ENCODE measurements around the gene TIGD7. TPM values are rescaled to one million over a fixed set of nuclear protein-coding genes. Genes with fewer than 3 reads are reported as not detected.
"Not testable (repeated sequence)": the region's sequence is repeated elsewhere in the genome, so short reads cannot be mapped to it uniquely, and the experiment has no call there.

The TIGD7 gene
- polyA plus RNA-seq, 1 donor: 10.7 TPM

- peak; percentile 97 to 99 for DNase-seq
- Histone ChIP-seq H3K27ac (ENCODE audit: low read length) (peak within 1 kb of the TSS; percentile 99), H3K36me3 (ENCODE audit: control insufficient read depth, insufficient read depth, low read length) (peaks cover 24% of the 10 kb centered on the region), H3K4me3 (ENCODE audit: low read length) (peak within 1 kb of the TSS; percentile 90), H3K4me1 (ENCODE audit: control insufficient read depth, insufficient read depth, low read length) (peaks cover 3% of the 10 kb centered on the region), H3K9me3 (ENCODE audit: control insufficient read depth, low read depth, low read length) (peaks cover 14% of the 10 kb centered on the region), H3K27me3 (ENCODE audit: control insufficient read depth, insufficient read depth, low read length) (no peaks in the 10 kb centered on the region)
- WGBS (ENCODE audit: insufficient coverage, low lambda C conversion rate): no CpG with 5 or more reads among the region's 72 CpGs
Observed at GRCh38 chr16:3282730-3283542, 22.3 kb downstream of the TIGD7 start, which contains the start of gene ZNF263. Gene ZNF263, plus strand, starts transcription at chr16:3283491. Its CDS starts 328 bp downstream, at chr16:3283819.

GRCh38 chr16:3282103-3282729, 23.0 kb downstream of the TIGD7 start:
- Histone ChIP-seq H3K4me1 (ENCODE audit: control insufficient read depth, insufficient read depth, low read length) (peaks cover 3% of the 10 kb centered on the region), H3K36me3 (ENCODE audit: control insufficient read depth, insufficient read depth, low read length) (peaks cover 21% of the 10 kb centered on the region), H3K9me3 (ENCODE audit: control insufficient read depth, low read depth, low read length) (peaks cover 8% of the 10 kb centered on the region), H3K27me3 (ENCODE audit: control insufficient read depth, insufficient read depth, low read length) (no peaks in the 10 kb centered on the region), H3K4me3 (ENCODE audit: low read length) (peak overlapping the region; percentile 90), H3K27ac (ENCODE audit: low read length) (peak overlapping the region; percentile 99)
- WGBS (ENCODE audit: insufficient coverage, low lambda C conversion rate): no CpG with 5 or more reads among the region's 29 CpGs
- DNase-seq: no peak

- H3K36me3 ChIP-seq (ENCODE audit: control insufficient read depth, insufficient read depth, low read length): peaks cover 15% of the 10 kb centered on the region
- no CpG with 5 or more reads among the region's 6 CpGs for WGBS (ENCODE audit: insufficient coverage, low lambda C conversion rate)
- no peak overlapping the region for H3K27ac ChIP-seq (ENCODE audit: low read length)
- H3K9me3 ChIP-seq (ENCODE audit: control insufficient read depth, low read depth, low read length): peaks cover 5% of the 10 kb centered on the region
- H3K27me3 ChIP-seq (ENCODE audit: control insufficient read depth, insufficient read depth, low read length): peaks cover 6% of the 10 kb centered on the region
- peaks cover 3% of the 10 kb centered on the region for H3K4me1 ChIP-seq (ENCODE audit: control insufficient read depth, insufficient read depth, low read length)
- no peak overlapping the region for H3K4me3 ChIP-seq (ENCODE audit: low read length)
- DNase-seq: no peak
Observed at GRCh38 chr16:3281222-3281820, 23.9 kb downstream of the TIGD7 start.

- H3K9me3 ChIP-seq (ENCODE audit: control insufficient read depth, low read depth, low read length): no peaks in the 10 kb centered on the region
- no peak overlapping the region for H3K4me3 ChIP-seq (ENCODE audit: low read length)
- H3K27ac ChIP-seq (ENCODE audit: low read length): no peak overlapping the region
- no peak for DNase-seq
- WGBS (ENCODE audit: insufficient coverage, low lambda C conversion rate): 100% methylated on average over 1 of the region's 5 CpGs
- H3K36me3 ChIP-seq (ENCODE audit: control insufficient read depth, insufficient read depth, low read length): no peaks in the 10 kb centered on the region
- H3K27me3 ChIP-seq (ENCODE audit: control insufficient read depth, insufficient read depth, low read length): peaks cover 15% of the 10 kb centered on the region
- no peaks in the 10 kb centered on the region for H3K4me1 ChIP-seq (ENCODE audit: control insufficient read depth, insufficient read depth, low read length)
Observed at GRCh38 chr16:3276679-3277078, 28.6 kb downstream of the TIGD7 start.

- DNase-seq: no peak
- H3K4me3 ChIP-seq (ENCODE audit: low read length): no peak overlapping the region
- H3K36me3 ChIP-seq (ENCODE audit: control insufficient read depth, insufficient read depth, low read length): no peaks in the 10 kb centered on the region
- no peaks in the 10 kb centered on the region for H3K9me3 ChIP-seq (ENCODE audit: control insufficient read depth, low read depth, low read length)
- H3K27ac ChIP-seq (ENCODE audit: low read length): no peak overlapping the region
- H3K27me3 ChIP-seq (ENCODE audit: control insufficient read depth, insufficient read depth, low read length): peaks cover 15% of the 10 kb centered on the region
- H3K4me1 ChIP-seq (ENCODE audit: control insufficient read depth, insufficient read depth, low read length): no peaks in the 10 kb centered on the region
Observed at GRCh38 chr16:3274947-3275346, 30.3 kb downstream of the TIGD7 start.

- Histone ChIP-seq H3K27ac (ENCODE audit: low read length) (no peak overlapping the region), H3K27me3 (ENCODE audit: control insufficient read depth, insufficient read depth, low read length) (peaks cover 15% of the 10 kb centered on the region), H3K4me3 (ENCODE audit: low read length) (no peak overlapping the region), H3K9me3 (ENCODE audit: control insufficient read depth, low read depth, low read length) (no peaks in the 10 kb centered on the region), H3K36me3 (ENCODE audit: control insufficient read depth, insufficient read depth, low read length) (no peaks in the 10 kb centered on the region), H3K4me1 (ENCODE audit: control insufficient read depth, insufficient read depth, low read length) (no peaks in the 10 kb centered on the region)
- 88% methylated on average over 2 of the region's 4 CpGs for WGBS (ENCODE audit: insufficient coverage, low lambda C conversion rate)
- no peak for DNase-seq
Observed at GRCh38 chr16:3274490-3274889, 30.7 kb downstream of the TIGD7 start.

- not testable (repeated sequence) for H3K4me3 ChIP-seq (ENCODE audit: low read length); DNase-seq; H3K9me3 ChIP-seq (ENCODE audit: control insufficient read depth, low read depth, low read length); H3K4me1 ChIP-seq (ENCODE audit: control insufficient read depth, insufficient read depth, low read length); H3K36me3 ChIP-seq (ENCODE audit: control insufficient read depth, insufficient read depth, low read length); H3K27me3 ChIP-seq (ENCODE audit: control insufficient read depth, insufficient read depth, low read length); H3K27ac ChIP-seq (ENCODE audit: low read length)
- WGBS (ENCODE audit: insufficient coverage, low lambda C conversion rate): 100% methylated on average over 1 of the region's 22 CpGs
Observed at GRCh38 chr16:3271281-3271680, 33.9 kb downstream of the TIGD7 start.

- not testable (repeated sequence) for H3K27ac ChIP-seq (ENCODE audit: low read length); H3K36me3 ChIP-seq (ENCODE audit: control insufficient read depth, insufficient read depth, low read length); H3K4me1 ChIP-seq (ENCODE audit: control insufficient read depth, insufficient read depth, low read length); DNase-seq; H3K27me3 ChIP-seq (ENCODE audit: control insufficient read depth, insufficient read depth, low read length); H3K9me3 ChIP-seq (ENCODE audit: control insufficient read depth, low read depth, low read length); H3K4me3 ChIP-seq (ENCODE audit: low read length)
- WGBS (ENCODE audit: insufficient coverage, low lambda C conversion rate): 100% methylated on average over 2 of the region's 5 CpGs
Observed at GRCh38 chr16:3270718-3271117, 34.5 kb downstream of the TIGD7 start.

- peaks cover 12% of the 10 kb centered on the region for H3K9me3 ChIP-seq (ENCODE audit: control insufficient read depth, low read depth, low read length)
- no peaks in the 10 kb centered on the region for H3K36me3 ChIP-seq (ENCODE audit: control insufficient read depth, insufficient read depth, low read length)
- no peak overlapping the region for H3K27ac ChIP-seq (ENCODE audit: low read length)
- H3K4me3 ChIP-seq (ENCODE audit: low read length): no peak overlapping the region
- DNase-seq: no peak
- no peaks in the 10 kb centered on the region for H3K27me3 ChIP-seq (ENCODE audit: control insufficient read depth, insufficient read depth, low read length)
- WGBS (ENCODE audit: insufficient coverage, low lambda C conversion rate): no CpG with 5 or more reads among the region's 1 CpG
- peaks cover 6% of the 10 kb centered on the region for H3K4me1 ChIP-seq (ENCODE audit: control insufficient read depth, insufficient read depth, low read length)
Observed at GRCh38 chr16:3268294-3268693, 36.9 kb downstream of the TIGD7 start.

- Histone ChIP-seq H3K27me3 (ENCODE audit: control insufficient read depth, insufficient read depth, low read length) (no peaks in the 10 kb centered on the region), H3K9me3 (ENCODE audit: control insufficient read depth, low read depth, low read length) (peaks cover 12% of the 10 kb centered on the region), H3K4me3 (ENCODE audit: low read length) (no peak overlapping the region), H3K27ac (ENCODE audit: low read length) (no peak overlapping the region), H3K4me1 (ENCODE audit: control insufficient read depth, insufficient read depth, low read length) (peaks cover 6% of the 10 kb centered on the region), H3K36me3 (ENCODE audit: control insufficient read depth, insufficient read depth, low read length) (no peaks in the 10 kb centered on the region)
- 83% methylated on average over 1 of the region's 5 CpGs for WGBS (ENCODE audit: insufficient coverage, low lambda C conversion rate)
- DNase-seq: peak in 1 of 2 donors; percentile 21
Observed at GRCh38 chr16:3266873-3267537, 38.2 kb downstream of the TIGD7 start.

All from large intestine (tissue), 3 donors.